ENCODE measurements around the gene MX1.
"Not testable (repeated sequence)": the region's sequence is repeated elsewhere in the genome, so short reads cannot be mapped to it uniquely, and the experiment has no call there.

Gene MX1

DNA sequence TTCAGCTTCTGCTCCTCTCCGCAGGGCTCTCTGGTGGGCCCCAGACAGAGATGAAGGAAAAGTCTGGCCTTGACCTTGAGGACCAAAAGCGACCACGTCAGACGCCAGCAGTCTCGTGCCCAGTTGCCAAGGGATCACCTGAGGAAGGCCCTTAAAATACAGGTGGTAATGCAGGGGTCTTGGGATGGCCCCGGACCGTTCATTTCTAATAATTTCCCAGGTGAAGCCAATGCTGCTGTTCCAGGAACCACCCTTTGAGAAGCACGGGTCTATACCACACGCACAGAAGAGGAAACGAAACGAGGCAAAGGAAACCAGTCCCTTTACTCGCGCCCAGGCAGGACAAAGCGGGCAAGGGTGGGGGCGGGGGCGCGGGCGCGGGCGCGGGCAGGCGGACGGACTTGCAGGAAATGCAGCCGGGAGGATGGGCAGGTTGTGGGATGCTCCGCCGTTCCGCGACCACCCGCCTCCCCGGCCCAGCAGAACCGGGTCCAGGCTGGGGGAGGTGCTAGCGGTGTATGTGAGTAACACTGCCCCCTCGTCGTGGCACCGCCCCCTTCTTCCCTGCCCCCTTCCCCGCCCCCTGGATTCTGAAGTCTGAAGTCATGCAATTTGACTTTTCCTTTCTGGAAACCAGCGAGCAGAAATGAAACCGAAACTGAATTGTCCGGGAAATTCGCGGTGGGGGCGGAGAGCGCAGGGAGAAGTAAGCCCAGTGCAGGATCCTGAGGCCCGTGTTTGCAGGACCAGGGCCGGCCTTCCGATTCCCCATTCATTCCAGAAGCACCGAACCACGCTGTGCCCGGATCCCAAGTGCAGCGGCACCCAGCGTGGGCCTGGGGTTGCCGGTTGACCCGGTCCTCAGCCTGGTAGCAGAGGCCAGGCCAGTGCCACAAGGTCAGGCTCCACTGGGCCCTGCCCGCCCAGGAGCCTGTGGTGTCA is 5.8 kb upstream of the MX1 start:
- Histone ChIP-seq H3K9ac (ENCODE audit: low read depth in 1 of 2, low read length in 2 of 2) (peak overlapping the region; percentile 72 to 87), H3K9me3 (ENCODE audit: control insufficient read depth in 1 of 2, low read length in 2 of 2) (no peaks in the 10 kb centered on the region), H3K36me3 (ENCODE audit: control insufficient read depth in 1 of 2, insufficient read depth in 2 of 2, low read length in 2 of 2) (no peaks in the 10 kb centered on the region), H3K4me1 (ENCODE audit: control insufficient read depth in 1 of 2, insufficient read depth in 2 of 2, low read length in 2 of 2) (peaks cover 0 to 7% of the 10 kb centered on the region in 2 donors), H3K27me3 (ENCODE audit: control insufficient read depth in 1 of 2, insufficient read depth in 2 of 2, low read length in 2 of 2) (no peaks in the 10 kb centered on the region), H3K4me3 (ENCODE audit: low read depth in 1 of 2, low read length in 2 of 2) (peak overlapping the region; percentile 69 to 79), H3K27ac (ENCODE audit: low read depth, low read length) (peak overlapping the region; percentile 83)

DNA sequence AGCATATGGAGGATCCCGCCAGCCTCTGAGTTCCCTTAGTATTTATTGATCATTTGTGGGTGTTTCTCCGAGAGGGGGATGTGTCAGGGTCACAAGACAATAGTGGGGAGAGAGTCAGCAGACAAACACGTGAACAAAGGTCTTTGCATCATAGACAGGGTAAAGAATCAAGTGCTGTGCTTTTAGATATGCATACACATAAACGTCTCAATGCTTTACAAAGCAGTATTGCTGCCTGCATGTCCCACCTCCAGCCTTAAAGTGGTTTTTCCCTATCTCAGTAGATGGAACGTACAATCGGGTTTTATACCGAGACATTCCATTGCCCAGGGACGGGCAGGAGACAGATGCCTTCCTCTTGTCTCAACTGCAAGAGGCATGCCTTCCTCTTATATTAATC is 5.0 kb upstream of the MX1 start:
- Histone ChIP-seq H3K4me1 (ENCODE audit: control insufficient read depth in 1 of 2, insufficient read depth in 2 of 2, low read length in 2 of 2) (peaks cover 5 to 13% of the 10 kb centered on the region in 2 donors), H3K9ac (ENCODE audit: low read depth in 1 of 2, low read length in 2 of 2) (peak overlapping the region in 1 of 2 donors; percentile 72), H3K4me3 (ENCODE audit: low read depth in 1 of 2, low read length in 2 of 2) (peak overlapping the region in 1 of 2 donors; percentile 69)
- H3K27ac ChIP-seq (ENCODE audit: low read depth, low read length); H3K27me3 ChIP-seq (ENCODE audit: control insufficient read depth in 1 of 2, insufficient read depth in 2 of 2, low read length in 2 of 2); H3K36me3 ChIP-seq (ENCODE audit: control insufficient read depth in 1 of 2, insufficient read depth in 2 of 2, low read length in 2 of 2); H3K9me3 ChIP-seq (ENCODE audit: control insufficient read depth in 1 of 2, low read length in 2 of 2): not testable (repeated sequence)

- no peaks in the 10 kb centered on the region for H3K9me3 ChIP-seq (ENCODE audit: control insufficient read depth in 1 of 2, low read length in 2 of 2)
- no peak overlapping the region for H3K27ac ChIP-seq (ENCODE audit: low read depth, low read length)
- H3K4me3 ChIP-seq (ENCODE audit: low read depth in 1 of 2, low read length in 2 of 2), result no peak overlapping the region
- H3K36me3 ChIP-seq (ENCODE audit: control insufficient read depth in 1 of 2, insufficient read depth in 2 of 2, low read length in 2 of 2), result no peaks in the 10 kb centered on the region
- no peak overlapping the region for H3K9ac ChIP-seq (ENCODE audit: low read depth in 1 of 2, low read length in 2 of 2)
- no peaks in the 10 kb centered on the region for H3K27me3 ChIP-seq (ENCODE audit: control insufficient read depth in 1 of 2, insufficient read depth in 2 of 2, low read length in 2 of 2)
- peaks cover 8 to 20% of the 10 kb centered on the region in 2 donors for H3K4me1 ChIP-seq (ENCODE audit: control insufficient read depth in 1 of 2, insufficient read depth in 2 of 2, low read length in 2 of 2)
These were observed 3.3 kb upstream of the MX1 start for GRCh38 chr21:41422546-41423304.

DNA sequence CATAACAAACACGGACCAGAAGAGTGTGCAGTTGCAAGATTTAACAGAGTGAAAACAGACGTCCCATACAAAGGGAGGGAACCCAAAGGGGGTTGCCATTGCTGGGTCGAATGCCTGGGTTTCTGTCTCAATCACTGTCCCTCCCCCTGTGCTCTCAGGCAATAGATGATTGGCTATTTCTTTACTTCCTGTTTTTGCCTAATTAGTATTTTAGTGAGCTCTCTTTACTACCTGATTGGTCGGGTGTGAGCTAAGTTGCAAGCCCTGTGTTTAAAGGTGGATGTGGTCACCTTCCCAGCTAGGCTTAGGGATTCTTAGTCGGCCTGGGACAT is 2.8 kb upstream of the MX1 start:
- not testable (repeated sequence) for H3K4me3 ChIP-seq (ENCODE audit: low read depth in 1 of 2, low read length in 2 of 2); H3K36me3 ChIP-seq (ENCODE audit: control insufficient read depth in 1 of 2, insufficient read depth in 2 of 2, low read length in 2 of 2); H3K27ac ChIP-seq (ENCODE audit: low read depth, low read length); H3K9ac ChIP-seq (ENCODE audit: low read depth in 1 of 2, low read length in 2 of 2); H3K27me3 ChIP-seq (ENCODE audit: control insufficient read depth in 1 of 2, insufficient read depth in 2 of 2, low read length in 2 of 2); H3K9me3 ChIP-seq (ENCODE audit: control insufficient read depth in 1 of 2, low read length in 2 of 2)
- H3K4me1 ChIP-seq (ENCODE audit: control insufficient read depth in 1 of 2, insufficient read depth in 2 of 2, low read length in 2 of 2), result peaks cover 8 to 20% of the 10 kb centered on the region in 2 donors

GRCh38 chr21:41425588-41425953 is 468 bp upstream of the MX1 start:
- Histone ChIP-seq H3K4me3 (ENCODE audit: low read depth in 1 of 2, low read length in 2 of 2) (peak overlapping the region; percentile 65 to 86), H3K4me1 (ENCODE audit: control insufficient read depth in 1 of 2, insufficient read depth in 2 of 2, low read length in 2 of 2) (peaks cover 8 to 15% of the 10 kb centered on the region in 2 donors), H3K9ac (ENCODE audit: low read depth in 1 of 2, low read length in 2 of 2) (peak overlapping the region; percentile 50 to 89), H3K27ac (ENCODE audit: low read depth, low read length) (peak overlapping the region; percentile 53), H3K9me3 (ENCODE audit: control insufficient read depth in 1 of 2, low read length in 2 of 2) (no peaks in the 10 kb centered on the region), H3K27me3 (ENCODE audit: control insufficient read depth in 1 of 2, insufficient read depth in 2 of 2, low read length in 2 of 2) (no peaks in the 10 kb centered on the region), H3K36me3 (ENCODE audit: control insufficient read depth in 1 of 2, insufficient read depth in 2 of 2, low read length in 2 of 2) (peaks cover 12 to 19% of the 10 kb centered on the region in 2 donors)

DNA sequence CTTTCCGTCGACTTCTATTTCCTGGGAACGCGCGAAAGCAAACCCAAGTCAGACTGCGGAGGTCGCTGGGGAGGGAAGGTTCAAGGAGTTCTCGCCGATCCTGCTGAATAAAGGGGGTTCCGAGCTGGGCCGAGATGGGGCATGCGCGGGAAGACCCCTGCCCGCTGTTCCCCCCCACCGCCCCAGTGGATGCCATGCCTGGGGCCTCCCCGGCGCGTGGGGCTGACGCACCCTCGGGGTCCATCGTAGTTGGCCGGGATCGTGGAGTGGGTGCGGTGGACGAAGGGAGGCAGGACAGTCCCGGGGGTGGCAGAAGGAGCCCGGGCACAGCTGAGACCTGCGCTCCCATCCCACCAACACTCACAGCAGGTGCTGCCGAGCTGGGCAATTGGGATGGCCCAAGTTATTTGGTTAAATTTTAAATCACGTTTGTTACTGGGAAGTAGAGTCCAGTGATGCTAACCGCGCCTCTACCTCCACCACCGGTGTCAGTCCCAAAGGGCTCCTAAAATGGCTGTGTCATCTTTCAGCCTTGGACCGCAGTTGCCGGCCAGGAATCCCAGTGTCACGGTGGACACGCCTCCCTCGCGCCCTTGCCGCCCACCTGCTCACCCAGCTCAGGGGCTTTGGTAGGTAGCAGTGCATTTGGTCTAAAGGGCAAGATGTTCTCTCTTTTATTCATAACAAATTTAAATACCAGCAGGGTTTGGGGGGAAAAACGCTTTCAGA is 801 bp downstream of the MX1 start:
- peak overlapping the region; percentile 65 to 86 for H3K4me3 ChIP-seq (ENCODE audit: low read depth in 1 of 2, low read length in 2 of 2)
- H3K36me3 ChIP-seq (ENCODE audit: control insufficient read depth in 1 of 2, insufficient read depth in 2 of 2, low read length in 2 of 2), result peaks cover 12 to 30% of the 10 kb centered on the region in 2 donors
- H3K9ac ChIP-seq (ENCODE audit: low read depth in 1 of 2, low read length in 2 of 2), result peak overlapping the region; percentile 50 to 89
- H3K27ac ChIP-seq (ENCODE audit: low read depth, low read length), result no peak overlapping the region
- H3K4me1 ChIP-seq (ENCODE audit: control insufficient read depth in 1 of 2, insufficient read depth in 2 of 2, low read length in 2 of 2), result peaks cover 10 to 14% of the 10 kb centered on the region in 2 donors
- H3K9me3 ChIP-seq (ENCODE audit: control insufficient read depth in 1 of 2, low read length in 2 of 2), result no peaks in the 10 kb centered on the region
- no peaks in the 10 kb centered on the region for H3K27me3 ChIP-seq (ENCODE audit: control insufficient read depth in 1 of 2, insufficient read depth in 2 of 2, low read length in 2 of 2)

GRCh38 chr21:41427556-41427955 is 1.5 kb downstream of the MX1 start:
- Histone ChIP-seq H3K4me3 (ENCODE audit: low read depth in 1 of 2, low read length in 2 of 2) (no peak overlapping the region), H3K4me1 (ENCODE audit: control insufficient read depth in 1 of 2, insufficient read depth in 2 of 2, low read length in 2 of 2) (peaks cover 16 to 20% of the 10 kb centered on the region in 2 donors)

GRCh38 chr21:41428311-41428710 is 2.3 kb downstream of the MX1 start:
- Histone ChIP-seq H3K27ac (ENCODE audit: low read depth, low read length) (no peak overlapping the region), H3K27me3 (ENCODE audit: control insufficient read depth in 1 of 2, insufficient read depth in 2 of 2, low read length in 2 of 2) (no peaks in the 10 kb centered on the region), H3K36me3 (ENCODE audit: control insufficient read depth in 1 of 2, insufficient read depth in 2 of 2, low read length in 2 of 2) (peaks cover 15 to 44% of the 10 kb centered on the region in 2 donors), H3K4me1 (ENCODE audit: control insufficient read depth in 1 of 2, insufficient read depth in 2 of 2, low read length in 2 of 2) (peaks cover 22 to 26% of the 10 kb centered on the region in 2 donors), H3K4me3 (ENCODE audit: low read depth in 1 of 2, low read length in 2 of 2) (no peak overlapping the region), H3K9ac (ENCODE audit: low read depth in 1 of 2, low read length in 2 of 2) (no peak overlapping the region), H3K9me3 (ENCODE audit: control insufficient read depth in 1 of 2, low read length in 2 of 2) (no peaks in the 10 kb centered on the region)

More at GRCh38 chr21:41427556-41427955, 1.5 kb downstream of the MX1 start:
- Histone ChIP-seq H3K9me3 (ENCODE audit: control insufficient read depth in 1 of 2, low read length in 2 of 2) (no peaks in the 10 kb centered on the region), H3K9ac (ENCODE audit: low read depth in 1 of 2, low read length in 2 of 2) (no peak overlapping the region), H3K36me3 (ENCODE audit: control insufficient read depth in 1 of 2, insufficient read depth in 2 of 2, low read length in 2 of 2) (peaks cover 12 to 37% of the 10 kb centered on the region in 2 donors), H3K27me3 (ENCODE audit: control insufficient read depth in 1 of 2, insufficient read depth in 2 of 2, low read length in 2 of 2) (no peaks in the 10 kb centered on the region), H3K27ac (ENCODE audit: low read depth, low read length) (no peak overlapping the region)

GRCh38 chr21:41428847-41429246 is 2.8 kb downstream of the MX1 start:
- Histone ChIP-seq H3K4me1 (ENCODE audit: control insufficient read depth in 1 of 2, insufficient read depth in 2 of 2, low read length in 2 of 2) (peaks cover 22 to 26% of the 10 kb centered on the region in 2 donors), H3K27me3 (ENCODE audit: control insufficient read depth in 1 of 2, insufficient read depth in 2 of 2, low read length in 2 of 2) (no peaks in the 10 kb centered on the region), H3K9me3 (ENCODE audit: control insufficient read depth in 1 of 2, low read length in 2 of 2) (no peaks in the 10 kb centered on the region), H3K4me3 (ENCODE audit: low read depth in 1 of 2, low read length in 2 of 2) (no peak overlapping the region), H3K27ac (ENCODE audit: low read depth, low read length) (no peak overlapping the region), H3K9ac (ENCODE audit: low read depth in 1 of 2, low read length in 2 of 2) (no peak overlapping the region), H3K36me3 (ENCODE audit: control insufficient read depth in 1 of 2, insufficient read depth in 2 of 2, low read length in 2 of 2) (peaks cover 18 to 50% of the 10 kb centered on the region in 2 donors)

All from duodenal mucosa (tissue), 2 donors.